GM19468 (cell line): ENCODE results near the gene ZNF771.
A peak's percentile ranks its signal among the peaks of the same experiment; 100 is the strongest.
"Not testable (repeated sequence)": the region's sequence is repeated elsewhere in the genome, so short reads cannot be mapped to it uniquely, and the experiment has no call there.

ENCODE experiments used
- ATAC-seq: cut with Tn5 transposase; IDR thresholded peaks from one replicate; pipeline ENCODE4 v1.9.1; 2021; ENCODE audit warnings: mild to moderate bottlenecking, moderate library complexity, moderate number of reproducible peaks; ENCODE audit not compliant: unreplicated experiment; ENCODE audit errors: extremely low read depth

Gene ZNF771

DNA sequence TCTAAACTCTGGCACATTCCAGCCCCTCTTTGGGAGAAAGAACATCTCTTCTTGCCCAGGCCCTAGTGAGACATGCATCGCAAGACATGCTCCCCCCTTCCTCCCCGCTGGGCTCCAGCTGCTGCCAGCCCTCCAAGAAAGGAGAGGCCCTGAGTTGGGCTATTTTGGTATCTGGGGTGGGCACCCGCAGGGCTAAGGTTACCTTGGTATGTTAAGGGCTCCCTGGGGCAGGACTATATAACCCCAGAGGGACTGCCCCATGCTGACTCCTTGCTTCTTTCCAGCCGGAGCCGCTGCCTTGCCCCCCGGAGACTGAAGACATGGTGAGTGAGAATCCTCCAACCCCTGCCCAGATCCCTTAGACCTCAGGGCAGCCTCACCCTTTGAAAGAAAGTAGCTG, 32.9 kb upstream of the ZNF771 start, which contains the start of gene MYL11:
MYL11 (plus strand) TSS at position 265 of the 400 bp plus-strand sequence; CDS start at position 321, 56 bp downstream.
- ATAC-seq, result no peak

DNA sequence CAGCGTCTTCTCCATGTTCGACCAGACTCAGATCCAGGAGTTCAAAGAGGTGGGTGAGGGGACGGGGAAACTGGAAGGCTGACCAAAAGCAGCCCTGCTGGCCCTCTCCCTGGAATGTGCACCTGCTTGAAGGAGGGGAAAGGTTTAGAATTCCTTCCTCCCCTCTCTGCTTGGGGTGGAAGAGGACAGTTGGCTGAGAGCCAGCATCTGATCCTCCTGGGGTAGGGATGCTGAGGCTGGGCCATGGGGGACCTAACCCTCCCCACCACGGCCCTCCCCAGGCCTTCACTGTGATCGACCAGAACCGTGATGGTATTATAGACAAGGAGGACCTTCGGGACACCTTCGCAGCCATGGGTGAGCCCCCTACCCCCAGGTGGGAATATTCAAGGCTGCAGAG, 31.5 kb upstream of the ZNF771 start:
- ATAC-seq, result no peak

DNA sequence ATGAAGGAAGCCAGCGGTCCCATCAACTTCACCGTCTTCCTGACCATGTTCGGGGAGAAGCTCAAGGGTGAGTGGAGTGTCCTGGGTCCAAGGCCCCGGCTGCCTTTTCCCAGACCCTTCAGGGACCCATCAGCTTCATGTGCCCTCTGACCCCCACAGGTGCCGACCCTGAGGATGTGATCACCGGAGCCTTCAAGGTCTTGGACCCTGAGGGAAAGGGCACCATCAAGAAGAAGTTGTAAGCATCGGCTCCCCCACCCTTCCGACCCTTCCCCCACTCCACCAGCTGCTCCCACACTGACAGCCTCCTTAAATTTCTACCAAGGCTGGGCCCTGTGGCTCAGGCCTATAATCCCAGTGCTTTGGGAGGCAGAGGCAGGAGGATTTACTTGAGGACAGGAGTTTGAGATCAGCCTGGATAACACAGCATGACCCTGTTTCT, 30.9 kb upstream of the ZNF771 start:
- ATAC-seq, result no peak

DNA sequence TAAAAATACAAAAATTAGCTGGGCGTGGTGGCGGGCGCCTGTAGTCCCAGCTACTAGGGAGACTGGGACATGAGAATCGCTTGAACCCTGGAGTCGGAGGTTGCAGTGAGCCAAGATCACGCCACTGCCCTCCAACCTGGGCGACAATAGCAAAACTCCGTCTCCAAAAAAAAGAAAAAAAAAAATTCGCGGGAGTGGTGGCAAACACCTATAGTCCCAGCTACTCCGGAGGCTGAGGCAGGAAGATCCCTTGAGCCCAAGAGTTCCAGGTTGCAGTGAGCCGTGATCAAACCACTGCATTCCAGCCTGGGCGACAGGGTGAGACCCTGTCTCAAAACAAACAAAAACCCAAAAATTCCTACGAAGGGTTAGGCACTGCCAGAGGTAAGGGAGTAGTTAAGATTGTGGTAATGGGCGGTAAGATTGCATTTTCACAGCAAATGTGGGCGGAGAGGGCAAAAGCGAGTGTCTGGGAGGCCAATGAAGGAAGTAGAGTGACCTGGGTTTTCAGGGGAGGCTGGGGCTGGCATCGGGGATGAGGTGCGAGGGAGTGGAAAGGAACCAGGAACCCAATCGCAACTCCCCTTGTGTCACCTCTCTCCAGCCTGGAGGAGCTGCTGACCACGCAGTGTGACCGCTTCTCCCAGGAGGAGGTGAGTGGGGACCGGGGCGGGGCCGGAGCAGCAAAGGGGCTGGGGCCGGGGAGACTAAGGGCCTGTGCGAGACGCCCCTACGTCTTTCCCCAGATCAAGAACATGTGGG, 30.2 kb upstream of the ZNF771 start:
- ATAC-seq, result no peak

DNA sequence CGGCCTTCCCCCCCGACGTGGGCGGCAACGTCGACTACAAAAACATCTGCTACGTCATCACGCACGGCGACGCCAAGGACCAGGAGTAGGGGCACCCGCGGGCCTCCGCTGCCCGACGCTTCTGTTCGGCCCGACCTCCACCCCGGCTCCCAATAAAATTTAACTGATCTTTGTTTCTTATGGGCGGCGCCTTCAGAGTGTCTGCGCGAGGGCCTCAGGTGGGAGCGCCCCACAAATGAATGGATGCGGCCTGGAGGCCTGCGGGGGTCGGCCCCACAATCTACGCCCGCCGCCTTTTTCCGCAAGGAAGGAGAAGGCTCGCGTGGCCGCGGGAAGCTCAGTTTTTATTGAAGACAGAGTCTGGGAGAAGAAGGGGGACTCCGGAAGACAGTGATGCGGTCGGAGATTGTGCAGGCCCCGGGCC, 29.6 kb upstream of the ZNF771 start:
- ATAC-seq, result no peak

DNA sequence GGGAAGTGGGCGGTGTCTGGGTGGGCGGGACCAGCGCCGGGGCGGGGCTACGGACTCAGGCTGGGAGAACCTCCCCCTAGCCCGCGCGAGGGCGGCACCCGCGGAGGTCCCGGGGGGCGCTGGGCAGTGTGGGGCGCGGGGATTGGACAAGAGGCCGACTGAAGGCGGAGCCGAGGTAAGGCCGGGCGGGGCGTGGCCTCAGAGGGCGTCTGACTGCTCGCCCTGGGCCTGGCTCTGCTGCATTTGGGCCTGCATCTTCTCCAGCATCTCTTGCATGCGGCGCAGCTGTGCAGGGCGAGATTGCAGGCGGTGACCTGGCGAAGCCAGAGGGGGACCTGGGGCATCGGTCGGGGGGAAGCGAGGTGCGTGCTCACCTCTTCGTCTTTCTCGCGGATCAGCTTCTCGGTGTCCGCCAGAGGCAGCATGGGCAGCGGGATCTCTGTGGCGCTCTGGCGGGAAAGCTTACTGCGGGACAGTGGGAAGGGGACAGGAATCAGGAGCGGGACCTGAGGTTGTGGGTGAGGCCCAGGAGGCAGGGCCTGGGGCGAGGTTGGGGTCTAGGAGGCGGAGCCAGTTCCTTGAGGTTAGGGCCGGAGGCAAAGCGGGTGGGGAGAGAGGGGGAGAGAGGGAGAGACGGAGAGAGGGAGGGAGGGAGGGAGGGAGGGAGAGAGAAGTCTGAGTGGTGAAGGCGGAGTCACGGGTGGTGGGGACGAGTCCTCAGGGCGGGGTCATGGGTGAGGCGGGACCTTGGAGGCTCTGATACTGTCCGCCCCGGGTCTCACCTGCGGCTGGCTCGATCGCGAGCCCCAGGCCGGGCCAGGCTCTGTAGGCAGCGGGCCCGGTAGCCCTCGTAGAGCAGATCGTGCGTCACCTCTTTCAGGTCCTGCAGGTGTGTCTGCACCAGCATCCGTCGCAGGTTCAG, 28.9 kb upstream of the ZNF771 start:
- peak; percentile 55 for ATAC-seq

DNA sequence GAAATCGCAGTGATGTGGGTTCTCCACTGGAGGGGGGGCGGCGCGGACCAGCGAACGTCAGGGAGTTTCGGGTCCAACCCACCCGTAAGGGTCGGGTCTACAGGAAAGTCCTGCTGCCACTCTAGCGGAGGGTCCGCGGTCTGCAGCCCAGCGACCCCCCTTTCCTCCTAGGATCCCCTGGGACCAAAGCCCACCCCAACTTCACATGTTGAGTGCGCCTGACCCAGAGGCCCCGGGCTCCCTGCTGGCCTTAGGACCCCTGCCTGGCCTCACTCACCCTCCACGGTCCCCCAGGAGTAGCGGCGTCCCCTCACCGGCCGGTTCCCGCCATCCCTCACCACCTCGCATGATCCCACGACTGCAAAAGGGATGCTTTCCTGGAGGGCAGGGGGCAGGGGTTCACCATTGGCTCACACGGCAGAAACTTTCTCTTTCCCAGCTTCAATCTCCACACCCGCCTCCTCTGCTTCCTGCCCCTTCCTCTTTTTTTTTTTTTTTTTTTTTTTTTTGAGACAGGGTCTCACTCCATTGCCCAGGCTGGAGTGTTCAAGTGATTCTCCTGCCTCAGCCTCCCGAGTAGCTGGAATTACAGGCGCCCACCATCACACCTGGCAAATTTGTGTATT, 28.1 kb upstream of the ZNF771 start:
- no peak for ATAC-seq

DNA sequence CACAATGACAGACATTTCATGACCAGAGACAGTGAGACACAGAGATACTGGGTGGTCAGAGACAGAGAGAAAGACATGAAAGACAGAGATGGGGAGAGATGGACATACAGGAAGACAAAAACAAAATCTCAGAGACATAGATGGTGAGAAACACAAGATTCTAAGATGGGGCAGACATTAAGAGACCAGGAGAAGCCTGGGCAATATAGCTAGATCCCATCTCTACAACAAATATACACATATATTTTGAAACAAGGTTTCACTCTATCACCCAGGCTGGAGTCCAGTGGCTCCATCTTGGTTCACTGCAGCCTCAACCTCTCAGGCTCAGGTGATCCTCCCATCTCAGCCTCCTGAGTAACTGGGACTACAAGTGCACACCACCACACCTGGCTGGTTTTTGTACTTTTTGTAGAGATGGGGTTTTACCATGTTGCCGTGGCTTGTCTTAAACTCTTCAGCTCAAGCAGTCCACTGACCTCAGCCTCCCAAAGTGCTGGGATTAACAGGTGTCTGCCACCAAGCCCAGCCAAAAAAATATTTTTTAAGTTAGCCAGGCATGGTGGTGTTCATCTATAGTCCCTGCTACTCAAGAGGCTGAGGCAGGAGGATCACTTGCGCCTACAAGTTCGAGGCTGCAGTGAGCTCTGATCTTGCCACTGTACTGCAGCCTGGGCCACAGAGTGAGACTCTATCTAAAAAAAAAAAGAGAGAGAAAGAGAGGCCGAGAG, 27.2 kb upstream of the ZNF771 start:
- ATAC-seq, result no peak

DNA sequence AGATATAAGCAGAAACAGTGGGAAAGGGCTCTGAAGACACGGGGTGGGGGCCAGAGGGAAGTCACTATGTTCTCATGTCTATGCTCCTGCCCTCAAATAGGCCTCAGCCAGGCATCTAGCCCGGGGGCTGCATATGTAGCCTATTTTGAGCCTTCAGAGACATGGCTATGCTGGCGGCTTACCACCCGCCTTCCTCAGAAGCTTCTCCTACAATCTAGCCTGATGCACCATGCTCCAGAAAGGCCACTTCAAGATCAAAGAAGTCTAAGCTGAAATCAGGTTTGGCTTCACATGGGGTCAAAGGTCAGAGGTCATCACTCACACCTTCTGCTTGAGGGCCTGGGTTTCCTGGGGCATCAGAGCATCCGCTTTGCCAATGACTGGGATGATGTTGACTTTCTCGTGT, 26.6 kb upstream of the ZNF771 start:
- no peak for ATAC-seq

DNA sequence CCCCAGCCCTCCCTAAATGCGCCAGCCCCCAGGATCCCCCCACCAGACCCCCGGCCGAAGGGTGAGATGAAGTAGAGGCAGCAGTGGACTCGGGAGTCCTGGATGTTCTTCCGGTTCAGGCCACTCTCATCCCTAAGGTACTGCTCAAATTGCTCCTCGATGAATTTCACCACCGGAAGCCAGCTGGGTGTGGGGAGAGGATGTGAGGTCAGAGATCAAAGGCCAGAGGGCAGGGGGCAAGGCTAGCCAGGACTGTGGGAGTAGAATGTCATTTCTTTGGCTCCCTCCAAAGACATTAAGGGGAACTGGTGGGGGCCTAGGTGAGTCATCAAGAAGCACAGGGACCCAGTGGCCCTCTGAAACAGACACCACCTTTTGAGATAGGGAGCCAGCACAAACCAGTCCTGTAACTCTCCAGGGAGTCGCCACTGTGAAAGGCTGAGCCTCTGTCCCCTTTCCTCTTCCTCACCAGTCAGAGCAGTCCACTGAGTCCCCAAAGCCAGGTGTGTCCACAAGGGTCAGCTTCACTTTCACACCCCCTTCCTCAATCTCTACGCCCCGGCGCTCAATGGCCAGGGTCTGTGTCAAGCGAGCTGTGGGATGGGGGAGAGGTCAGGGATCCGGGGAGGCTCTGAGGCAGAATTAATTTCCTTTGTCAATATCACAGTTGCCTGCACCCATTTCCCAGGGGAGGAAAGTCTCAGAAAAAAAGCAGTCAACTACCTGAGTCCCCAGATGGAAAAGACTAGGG, 25.9 kb upstream of the ZNF771 start:
- no peak for ATAC-seq

DNA sequence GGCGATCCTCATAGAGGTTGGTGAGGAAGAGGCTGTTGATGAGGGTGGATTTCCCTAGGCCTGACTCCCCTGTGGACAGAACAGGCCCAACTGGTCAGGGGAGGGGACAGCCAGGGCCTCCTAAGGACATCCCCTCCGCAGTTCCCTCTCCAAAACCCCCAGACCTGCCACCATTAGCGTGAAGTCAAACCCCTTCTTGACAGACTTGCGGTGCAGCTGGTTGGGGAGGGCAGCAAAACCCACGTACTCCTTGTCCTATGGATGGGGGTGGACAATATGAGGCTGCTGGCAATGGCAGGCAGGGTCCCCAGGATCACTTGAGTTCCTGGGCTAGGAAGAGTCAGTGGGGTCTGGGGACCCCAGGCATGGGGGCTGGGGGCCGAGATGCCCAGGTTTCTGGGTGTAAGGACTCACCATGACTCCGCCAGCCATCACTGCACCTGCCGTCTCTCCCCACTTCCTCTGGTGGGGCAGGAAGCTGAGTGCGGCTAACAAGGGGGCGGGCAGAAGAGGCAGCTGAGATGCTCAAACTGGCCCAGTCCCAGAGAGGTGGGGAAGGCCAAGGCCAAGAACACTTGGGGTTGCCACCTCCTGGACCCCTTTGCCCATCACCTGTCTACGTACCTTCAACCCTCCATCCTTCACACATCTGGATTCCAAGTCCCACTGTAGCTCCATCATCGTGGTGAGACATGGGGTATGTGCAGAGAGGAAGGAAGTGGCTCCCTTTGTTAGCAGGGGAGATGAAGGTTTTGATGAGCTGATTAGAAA, 25.1 kb upstream of the ZNF771 start, which contains the start of gene SEPTIN1:
SEPTIN1 (minus strand) TSS at position 451 of the 771 bp plus-strand sequence; CDS start at position 432, 19 bp downstream.
- ATAC-seq, result no peak

DNA sequence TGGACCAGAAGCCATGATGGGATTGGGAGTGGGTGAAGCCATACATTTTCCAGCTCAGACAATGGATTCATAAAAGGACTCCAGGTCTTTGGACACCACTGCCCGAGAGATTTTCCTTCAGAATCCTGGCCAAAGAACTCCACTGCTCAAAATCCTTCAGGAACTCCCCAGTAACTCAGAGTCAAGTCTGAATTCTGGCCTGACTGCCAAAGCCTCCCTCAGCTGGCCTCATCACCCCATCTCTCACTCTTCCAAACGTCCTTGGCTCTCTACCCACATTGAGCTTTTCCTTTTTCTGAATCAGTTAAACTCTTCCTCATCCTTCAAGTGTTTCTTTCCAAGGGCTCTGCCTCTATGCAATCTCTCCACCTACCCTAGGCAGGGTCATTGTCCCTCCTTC, 23.9 kb upstream of the ZNF771 start:
- ATAC-seq, result no peak

DNA sequence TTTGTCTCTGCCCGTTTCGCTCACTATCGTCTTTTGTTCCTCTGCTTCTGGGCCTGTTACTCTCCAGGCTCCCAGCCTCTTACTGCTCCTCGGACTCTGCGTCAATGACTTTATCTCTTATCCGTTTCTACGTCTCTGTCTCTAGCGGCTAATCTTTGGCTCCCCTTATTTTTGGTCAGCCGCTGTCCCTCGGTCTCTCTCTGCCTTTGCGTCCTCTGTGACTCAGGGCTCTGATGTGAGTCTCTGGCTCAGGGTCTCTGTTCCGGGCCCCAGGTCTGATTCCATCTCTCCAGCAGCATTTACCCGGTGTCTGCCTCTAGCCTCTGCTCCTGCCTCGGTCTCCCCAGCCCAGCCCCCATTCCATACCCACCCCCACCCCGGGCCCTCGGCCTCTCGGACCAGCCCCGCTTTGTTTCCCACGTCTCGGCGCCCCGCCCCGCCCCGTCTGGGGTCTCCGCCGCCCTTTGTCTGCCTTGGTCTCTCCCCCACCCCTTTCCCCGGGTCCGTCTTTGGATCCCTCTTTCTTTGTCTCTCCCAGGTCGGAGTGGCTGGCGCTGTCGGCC, 12.7 kb upstream of the ZNF771 start:
- no peak for ATAC-seq

DNA sequence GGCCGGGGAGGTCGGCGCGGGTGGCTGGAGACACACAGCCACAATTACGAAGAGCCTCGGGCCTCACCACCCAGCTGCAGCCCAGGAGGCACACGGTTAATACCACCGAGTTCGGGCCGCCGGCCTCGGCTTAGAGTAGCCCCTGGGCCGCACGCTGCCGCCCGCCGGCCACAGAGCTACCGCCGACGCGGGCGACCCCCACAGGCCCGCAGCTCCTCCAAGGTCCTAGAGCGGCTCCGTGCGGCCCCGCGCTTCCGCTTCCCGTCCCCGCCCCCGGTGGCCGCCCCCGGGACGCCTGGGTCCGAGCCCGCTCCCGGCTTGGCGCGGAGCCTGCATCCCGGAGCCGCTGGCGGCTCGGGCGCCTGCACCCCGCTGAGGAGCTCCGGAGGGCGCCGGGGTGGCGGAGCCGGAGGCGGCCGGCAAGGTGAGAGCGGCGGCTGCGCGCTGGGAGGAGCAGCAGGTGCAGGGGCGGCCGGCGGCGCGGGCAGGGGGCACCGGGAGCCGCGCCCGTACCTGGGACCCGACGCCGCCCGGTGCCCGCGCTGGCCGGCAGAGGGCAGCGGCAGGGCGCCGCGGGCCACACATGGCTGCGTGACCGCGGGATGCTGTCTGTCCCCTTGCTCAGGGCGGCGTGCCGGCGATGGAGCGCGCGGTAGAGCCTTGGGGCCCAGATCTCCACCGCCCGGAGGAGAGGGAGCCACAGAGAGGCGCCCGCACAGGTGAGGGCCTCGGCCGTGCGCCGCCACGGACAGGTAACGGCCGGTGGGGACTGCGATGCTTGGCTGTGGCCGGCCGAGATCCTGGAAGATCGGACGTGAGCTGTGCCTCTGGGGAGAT, 12.0 kb upstream of the ZNF771 start, which contains the start of gene ZNF48:
ZNF48 (plus strand) TSS at position 266 of the 837 bp plus-strand sequence; CDS start at position 641, 375 bp downstream.
- no peak for ATAC-seq

DNA sequence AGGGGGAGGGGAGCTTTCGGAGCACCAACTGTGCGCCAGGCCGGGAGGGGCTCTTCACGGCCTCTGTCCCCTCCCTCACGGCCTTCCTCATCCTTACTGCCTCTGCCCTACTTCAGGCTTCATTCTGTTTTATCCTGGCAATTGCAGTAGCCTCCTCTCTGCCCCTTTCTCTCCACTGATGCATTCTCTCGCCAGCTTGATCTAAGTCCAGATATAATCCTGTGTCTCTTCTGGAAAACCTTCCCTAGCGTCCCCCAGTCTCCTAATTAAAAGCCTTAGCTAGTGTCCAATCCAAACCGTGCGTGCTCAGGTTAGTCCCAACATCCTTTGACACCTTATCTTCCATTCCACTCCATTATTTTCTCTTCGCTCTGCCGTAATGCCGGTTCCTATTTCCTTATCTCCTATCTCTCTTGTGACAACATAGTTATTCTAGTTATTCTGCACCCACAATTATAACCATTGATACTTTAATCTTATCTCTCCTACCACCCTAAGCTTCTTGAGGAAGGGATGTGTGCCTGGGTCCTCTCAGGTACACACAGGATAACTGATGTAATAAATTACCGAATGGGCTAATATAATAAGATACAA, 11.3 kb upstream of the ZNF771 start:
- no peak for ATAC-seq

DNA sequence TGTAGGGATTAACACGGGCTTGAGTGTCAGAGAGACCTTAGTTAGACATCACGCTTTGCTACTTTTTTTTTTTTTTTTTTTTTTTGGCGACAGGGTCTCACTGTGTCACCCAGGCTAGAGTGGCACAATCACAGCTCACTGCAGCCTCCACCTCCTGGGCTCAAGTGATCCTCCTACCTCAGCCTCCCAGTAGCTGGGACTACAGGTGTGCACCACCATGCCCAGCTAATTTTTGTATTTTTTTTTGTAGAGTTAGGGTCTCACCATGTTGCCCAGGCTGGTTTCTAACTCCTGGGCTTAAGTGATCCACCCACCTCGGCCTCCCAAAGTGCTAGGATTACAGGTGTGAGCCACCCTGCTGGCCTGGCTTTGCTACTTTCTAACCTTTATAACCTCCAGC, 10.8 kb upstream of the ZNF771 start:
- ATAC-seq, result not testable (repeated sequence)

DNA sequence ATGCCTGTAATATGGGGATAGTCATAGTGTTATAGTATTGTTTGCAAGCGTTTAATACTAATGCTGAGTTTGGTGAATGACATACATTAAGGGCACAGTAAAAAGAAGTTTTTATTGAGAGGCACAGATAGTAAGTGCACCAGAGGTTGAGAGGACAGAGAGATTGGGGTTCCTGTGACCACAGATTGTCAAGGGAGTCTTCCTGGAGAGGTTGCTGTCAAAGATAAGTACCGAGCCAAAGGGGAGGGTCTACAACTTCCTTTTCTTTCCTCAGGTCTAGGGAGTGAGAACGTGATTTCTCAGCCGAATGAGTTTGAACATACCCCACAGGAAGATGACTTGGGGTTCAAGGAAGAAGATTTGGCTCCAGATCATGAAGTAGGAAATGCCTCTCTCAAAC, 10.3 kb upstream of the ZNF771 start:
- no peak for ATAC-seq
